Neural progenitor cell (in vitro differentiated cells): ENCODE measurements around the gene EPDR1.

Experiments used
- EZH2 ChIP-seq: fragments of 200-600 bp; sonication (generic); IDR thresholded peaks from 2 replicates; pipeline ENCODE4 v1.6.1; 2017; ENCODE audit warnings: antibody characterized with exemption, mild to moderate bottlenecking, moderate library complexity
- TF ChIP-seq, protein P1 (sequence below): fragments of 200-600 bp; sonication (generic); IDR thresholded peaks from 2 replicates; pipeline ENCODE4 v1.5.1; 2017; ENCODE audit warnings: antibody characterized with exemption, mild to moderate bottlenecking

DNA sequence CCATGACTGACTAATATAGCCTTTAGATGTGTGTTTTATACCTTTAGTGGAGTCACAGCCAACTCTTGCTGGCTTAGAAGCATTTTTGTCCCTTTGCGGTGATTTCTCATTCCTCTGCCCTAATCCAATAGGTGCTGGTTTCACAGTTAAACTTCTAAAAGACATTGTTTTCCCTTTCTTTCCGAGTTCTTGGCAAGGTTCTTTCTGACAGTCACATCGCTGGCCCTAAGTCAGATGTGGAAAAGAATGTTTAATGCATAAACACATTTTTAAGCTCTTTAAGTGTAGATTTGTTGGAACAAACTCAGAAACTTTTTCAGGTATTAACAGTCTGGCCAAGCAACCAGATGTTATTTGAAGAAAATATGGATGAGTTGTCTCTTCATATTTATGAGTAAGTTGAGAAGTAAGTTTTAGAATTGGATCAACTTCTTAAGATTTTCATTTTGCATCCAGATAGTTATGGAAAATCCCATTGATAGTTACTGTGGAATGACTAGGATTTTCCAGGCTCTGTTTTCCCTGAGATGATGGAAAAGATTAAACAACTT lies 4.1 kb downstream of the EPDR1 start:
- TF ChIP-seq, protein P1, sequence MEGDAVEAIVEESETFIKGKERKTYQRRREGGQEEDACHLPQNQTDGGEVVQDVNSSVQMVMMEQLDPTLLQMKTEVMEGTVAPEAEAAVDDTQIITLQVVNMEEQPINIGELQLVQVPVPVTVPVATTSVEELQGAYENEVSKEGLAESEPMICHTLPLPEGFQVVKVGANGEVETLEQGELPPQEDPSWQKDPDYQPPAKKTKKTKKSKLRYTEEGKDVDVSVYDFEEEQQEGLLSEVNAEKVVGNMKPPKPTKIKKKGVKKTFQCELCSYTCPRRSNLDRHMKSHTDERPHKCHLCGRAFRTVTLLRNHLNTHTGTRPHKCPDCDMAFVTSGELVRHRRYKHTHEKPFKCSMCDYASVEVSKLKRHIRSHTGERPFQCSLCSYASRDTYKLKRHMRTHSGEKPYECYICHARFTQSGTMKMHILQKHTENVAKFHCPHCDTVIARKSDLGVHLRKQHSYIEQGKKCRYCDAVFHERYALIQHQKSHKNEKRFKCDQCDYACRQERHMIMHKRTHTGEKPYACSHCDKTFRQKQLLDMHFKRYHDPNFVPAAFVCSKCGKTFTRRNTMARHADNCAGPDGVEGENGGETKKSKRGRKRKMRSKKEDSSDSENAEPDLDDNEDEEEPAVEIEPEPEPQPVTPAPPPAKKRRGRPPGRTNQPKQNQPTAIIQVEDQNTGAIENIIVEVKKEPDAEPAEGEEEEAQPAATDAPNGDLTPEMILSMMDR: no peak
- TF ChIP-seq EZH2: no peak
